ENCODE results near the gene ADAMTS5.

Gene ADAMTS5

GRCh38 chr21:26956813-26957212 is 10.1 kb downstream of the ADAMTS5 start:
- H3K4ac ChIP-seq (ENCODE audit: low read depth in 1 of 2, low read length in 2 of 2): no peak overlapping the region
- H2BK12ac ChIP-seq (ENCODE audit: low read length in 2 of 2): no peak overlapping the region
- no peak overlapping the region for H3K18ac ChIP-seq (ENCODE audit: low read depth in 1 of 2, low read length in 2 of 2)
- H3K4me3 ChIP-seq (ENCODE audit: insufficient read depth in 1 of 2, low read depth in 1 of 2, low read length in 2 of 2): no peak overlapping the region
- no peak for DNase-seq
- peaks cover 1% of the 10 kb centered on the region for H3K4me1 ChIP-seq (ENCODE audit: control insufficient read depth, insufficient read depth, low read depth, low read length)
- no peaks in the 10 kb centered on the region for H3K27me3 ChIP-seq (ENCODE audit: control insufficient read depth in 1 of 2, insufficient read depth in 1 of 2, low read length in 2 of 2)
- H2BK5ac ChIP-seq (ENCODE audit: low read depth, low read length, poor library complexity, severe bottlenecking): no peak overlapping the region
- no peak overlapping the region for H3K27ac ChIP-seq (ENCODE audit: low read length, poor library complexity, severe bottlenecking)
- peaks cover 8 to 62% of the 10 kb centered on the region in 2 experiments for H3K36me3 ChIP-seq (ENCODE audit: control insufficient read depth in 1 of 2, insufficient read depth in 2 of 2, low read depth in 1 of 2, low read length in 2 of 2)
- H3K23ac ChIP-seq (ENCODE audit: low read length in 2 of 2): no peak overlapping the region
- H4K91ac ChIP-seq (ENCODE audit: low read length): no peak overlapping the region
- H3K79me1 ChIP-seq (replicated peaks; ENCODE audit: low read length, poor library complexity, severe bottlenecking): peaks cover 13% of the 10 kb centered on the region
- H3K14ac ChIP-seq (ENCODE audit: low read length in 2 of 2): no peak overlapping the region
- H2BK15ac ChIP-seq (ENCODE audit: low read depth, poor library complexity, severe bottlenecking): no peak overlapping the region
- H3K4me2 ChIP-seq (ENCODE audit: low read length, poor library complexity, severe bottlenecking): no peak overlapping the region
- 100% methylated on average over 1 of the region's 3 CpGs for WGBS
- H2AK5ac ChIP-seq (ENCODE audit: low read length, severe bottlenecking): no peak overlapping the region
- H2BK120ac ChIP-seq (ENCODE audit: low read depth, low read length): no peak overlapping the region
- no peaks in the 10 kb centered on the region for H3K9me3 ChIP-seq (ENCODE audit: control insufficient read depth, low read length)
- no peak overlapping the region for H3K9ac ChIP-seq (ENCODE audit: low read length)
- H2AFZ ChIP-seq (ENCODE audit: low read depth, low read length): no peak overlapping the region
- H4K8ac ChIP-seq (ENCODE audit: low read length): no peak overlapping the region

GRCh38 chr21:26956216-26956615 is 10.7 kb downstream of the ADAMTS5 start:
- DNase-seq: no peak
- Histone ChIP-seq H4K8ac (ENCODE audit: low read length) (no peak overlapping the region), H3K4me2 (ENCODE audit: low read length, poor library complexity, severe bottlenecking) (no peak overlapping the region)

GRCh38 chr21:26954662-26955121 is 12.2 kb downstream of the ADAMTS5 start:
- H3K36me3 ChIP-seq (ENCODE audit: control insufficient read depth in 1 of 2, insufficient read depth in 2 of 2, low read depth in 1 of 2, low read length in 2 of 2): peaks cover 8 to 65% of the 10 kb centered on the region in 2 experiments
- no peak overlapping the region for H3K23ac ChIP-seq (ENCODE audit: low read length in 2 of 2)
- no peak overlapping the region for H3K14ac ChIP-seq (ENCODE audit: low read length in 2 of 2)
- H2BK15ac ChIP-seq (ENCODE audit: low read depth, poor library complexity, severe bottlenecking): no peak overlapping the region
- H4K91ac ChIP-seq (ENCODE audit: low read length): no peak overlapping the region
- no peak overlapping the region for H2BK5ac ChIP-seq (ENCODE audit: low read depth, low read length, poor library complexity, severe bottlenecking)
- no peak overlapping the region for H2AFZ ChIP-seq (ENCODE audit: low read depth, low read length)
- no peak overlapping the region for H3K4me3 ChIP-seq (ENCODE audit: insufficient read depth in 1 of 2, low read depth in 1 of 2, low read length in 2 of 2)
- no peak overlapping the region for H2BK12ac ChIP-seq (ENCODE audit: low read length in 2 of 2)
- no peak overlapping the region for H3K27ac ChIP-seq (ENCODE audit: low read length, poor library complexity, severe bottlenecking)
- H3K27me3 ChIP-seq (ENCODE audit: control insufficient read depth in 1 of 2, insufficient read depth in 1 of 2, low read length in 2 of 2): no peaks in the 10 kb centered on the region
- H3K4ac ChIP-seq (ENCODE audit: low read depth in 1 of 2, low read length in 2 of 2): no peak overlapping the region
- H3K9me3 ChIP-seq (ENCODE audit: control insufficient read depth, low read length): no peaks in the 10 kb centered on the region
- H3K9ac ChIP-seq (ENCODE audit: low read length): peak overlapping the region; percentile 31
- WGBS: 72% methylated on average over 9 of the region's 9 CpGs
- H3K4me2 ChIP-seq (ENCODE audit: low read length, poor library complexity, severe bottlenecking): no peak overlapping the region
- no peak overlapping the region for H2BK120ac ChIP-seq (ENCODE audit: low read depth, low read length)
- H3K4me1 ChIP-seq (ENCODE audit: control insufficient read depth, insufficient read depth, low read depth, low read length): no peaks in the 10 kb centered on the region
- H3K18ac ChIP-seq (ENCODE audit: low read depth in 1 of 2, low read length in 2 of 2): no peak overlapping the region
- peaks cover 9% of the 10 kb centered on the region for H3K79me1 ChIP-seq (replicated peaks; ENCODE audit: low read length, poor library complexity, severe bottlenecking)
- H4K8ac ChIP-seq (ENCODE audit: low read length): no peak overlapping the region
- no peak for DNase-seq
- no peak overlapping the region for H2AK5ac ChIP-seq (ENCODE audit: low read length, severe bottlenecking)

More at GRCh38 chr21:26956216-26956615, 10.7 kb downstream of the ADAMTS5 start:
- H3K27ac ChIP-seq (ENCODE audit: low read length, poor library complexity, severe bottlenecking): no peak overlapping the region
- H3K4me3 ChIP-seq (ENCODE audit: insufficient read depth in 1 of 2, low read depth in 1 of 2, low read length in 2 of 2): no peak overlapping the region
- no peak overlapping the region for H3K18ac ChIP-seq (ENCODE audit: low read depth in 1 of 2, low read length in 2 of 2)
- no peaks in the 10 kb centered on the region for H3K27me3 ChIP-seq (ENCODE audit: control insufficient read depth in 1 of 2, insufficient read depth in 1 of 2, low read length in 2 of 2)
- H3K79me1 ChIP-seq (replicated peaks; ENCODE audit: low read length, poor library complexity, severe bottlenecking): peaks cover 11% of the 10 kb centered on the region
- no peak overlapping the region for H3K9ac ChIP-seq (ENCODE audit: low read length)
- no peak overlapping the region for H2AFZ ChIP-seq (ENCODE audit: low read depth, low read length)
- H2BK12ac ChIP-seq (ENCODE audit: low read length in 2 of 2): no peak overlapping the region
- H3K4me1 ChIP-seq (ENCODE audit: control insufficient read depth, insufficient read depth, low read depth, low read length): no peaks in the 10 kb centered on the region
- no peak overlapping the region for H2BK5ac ChIP-seq (ENCODE audit: low read depth, low read length, poor library complexity, severe bottlenecking)
- H3K9me3 ChIP-seq (ENCODE audit: control insufficient read depth, low read length): no peaks in the 10 kb centered on the region
- H2BK120ac ChIP-seq (ENCODE audit: low read depth, low read length): no peak overlapping the region
- no peak overlapping the region for H2BK15ac ChIP-seq (ENCODE audit: low read depth, poor library complexity, severe bottlenecking)
- H3K23ac ChIP-seq (ENCODE audit: low read length in 2 of 2): no peak overlapping the region
- H3K4ac ChIP-seq (ENCODE audit: low read depth in 1 of 2, low read length in 2 of 2): no peak overlapping the region
- no peak overlapping the region for H4K91ac ChIP-seq (ENCODE audit: low read length)
- H2AK5ac ChIP-seq (ENCODE audit: low read length, severe bottlenecking): no peak overlapping the region
- peaks cover 8 to 62% of the 10 kb centered on the region in 2 experiments for H3K36me3 ChIP-seq (ENCODE audit: control insufficient read depth in 1 of 2, insufficient read depth in 2 of 2, low read depth in 1 of 2, low read length in 2 of 2)
- H3K14ac ChIP-seq (ENCODE audit: low read length in 2 of 2): no peak overlapping the region

GRCh38 chr21:26952374-26953066 is 14.4 kb downstream of the ADAMTS5 start:
- H3K9me3 ChIP-seq (ENCODE audit: control insufficient read depth, low read length): no peaks in the 10 kb centered on the region
- H3K4ac ChIP-seq (ENCODE audit: low read depth in 1 of 2, low read length in 2 of 2): no peak overlapping the region
- no peak overlapping the region for H3K18ac ChIP-seq (ENCODE audit: low read depth in 1 of 2, low read length in 2 of 2)
- no peak overlapping the region for H2BK15ac ChIP-seq (ENCODE audit: low read depth, poor library complexity, severe bottlenecking)
- no peaks in the 10 kb centered on the region for H3K27me3 ChIP-seq (ENCODE audit: control insufficient read depth in 1 of 2, insufficient read depth in 1 of 2, low read length in 2 of 2)
- H2BK5ac ChIP-seq (ENCODE audit: low read depth, low read length, poor library complexity, severe bottlenecking): no peak overlapping the region
- peak; percentile 58 for DNase-seq
- H4K91ac ChIP-seq (ENCODE audit: low read length): no peak overlapping the region
- 13% methylated on average over 3 of the region's 9 CpGs for WGBS
- peak overlapping the region; percentile 12 for H3K9ac ChIP-seq (ENCODE audit: low read length)
- no peak overlapping the region for H3K23ac ChIP-seq (ENCODE audit: low read length in 2 of 2)
- no peak overlapping the region for H2AFZ ChIP-seq (ENCODE audit: low read depth, low read length)
- H3K4me1 ChIP-seq (ENCODE audit: control insufficient read depth, insufficient read depth, low read depth, low read length): no peaks in the 10 kb centered on the region
- H3K27ac ChIP-seq (ENCODE audit: low read length, poor library complexity, severe bottlenecking): peak overlapping the region; percentile 4
- no peak overlapping the region for H3K4me3 ChIP-seq (ENCODE audit: insufficient read depth in 1 of 2, low read depth in 1 of 2, low read length in 2 of 2)
- H2BK12ac ChIP-seq (ENCODE audit: low read length in 2 of 2): no peak overlapping the region
- peaks cover 10% of the 10 kb centered on the region for H3K79me1 ChIP-seq (replicated peaks; ENCODE audit: low read length, poor library complexity, severe bottlenecking)
- no peak overlapping the region for H2BK120ac ChIP-seq (ENCODE audit: low read depth, low read length)
- no peak overlapping the region for H3K4me2 ChIP-seq (ENCODE audit: low read length, poor library complexity, severe bottlenecking)
- no peak overlapping the region for H3K14ac ChIP-seq (ENCODE audit: low read length in 2 of 2)
- no peak overlapping the region for H4K8ac ChIP-seq (ENCODE audit: low read length)
- no peak overlapping the region for H2AK5ac ChIP-seq (ENCODE audit: low read length, severe bottlenecking)
- H3K36me3 ChIP-seq (ENCODE audit: control insufficient read depth in 1 of 2, insufficient read depth in 2 of 2, low read depth in 1 of 2, low read length in 2 of 2): peaks cover 4 to 56% of the 10 kb centered on the region in 2 experiments
